ENCODE results near the gene UBE2D2. TPM values are rescaled to one million over a fixed set of nuclear protein-coding genes. Genes with fewer than 3 reads are reported as not detected.

The UBE2D2 gene
- total RNA-seq, 2 experiments from 2014 or later = 145 to 239 TPM

DNA sequence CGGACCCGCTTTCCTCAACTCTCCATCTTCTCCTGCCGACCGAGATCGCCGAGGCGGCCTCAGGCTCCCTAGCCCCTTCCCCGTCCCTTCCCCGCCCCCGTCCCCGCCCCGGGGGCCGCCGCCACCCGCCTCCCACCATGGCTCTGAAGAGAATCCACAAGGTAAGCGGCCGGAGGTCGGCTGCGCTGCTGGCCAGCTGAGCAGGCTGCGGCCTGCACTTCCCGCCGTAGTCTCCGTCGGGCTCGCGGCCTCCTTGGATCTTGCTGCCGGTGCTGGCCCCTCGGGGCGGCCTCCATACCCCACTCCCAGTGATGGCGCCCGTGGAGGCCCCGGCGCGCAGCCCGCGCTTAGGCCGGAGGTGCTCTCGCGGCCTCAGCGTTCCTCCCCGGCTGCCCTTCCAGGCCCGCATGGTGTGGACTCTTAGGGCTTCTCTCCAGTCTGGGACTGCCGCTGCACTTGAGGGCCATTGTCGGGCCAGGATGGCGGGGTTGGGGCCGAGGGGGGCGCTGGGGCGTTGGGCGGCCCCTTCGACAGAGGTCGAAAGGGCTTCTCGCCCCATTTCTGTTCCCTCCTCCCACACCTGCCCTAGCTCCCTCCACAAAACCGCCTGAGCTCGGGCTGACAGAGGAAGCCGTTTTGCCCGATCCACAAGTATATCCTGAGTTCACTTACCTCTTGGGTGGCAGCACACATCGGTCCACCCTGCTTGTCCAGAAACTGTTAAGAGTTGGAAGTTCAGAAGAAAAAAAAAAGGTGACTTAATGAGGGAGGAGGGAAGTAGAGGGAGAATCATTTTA, 714 bp downstream of the UBE2D2 start:
- no peak for TF ChIP-seq EZH2phosphoT487 (IDR thresholded peaks at IDR 0.05; ENCODE audit: borderline replicate concordance, low read depth, low read length)
- TF ChIP-seq, protein P1, sequence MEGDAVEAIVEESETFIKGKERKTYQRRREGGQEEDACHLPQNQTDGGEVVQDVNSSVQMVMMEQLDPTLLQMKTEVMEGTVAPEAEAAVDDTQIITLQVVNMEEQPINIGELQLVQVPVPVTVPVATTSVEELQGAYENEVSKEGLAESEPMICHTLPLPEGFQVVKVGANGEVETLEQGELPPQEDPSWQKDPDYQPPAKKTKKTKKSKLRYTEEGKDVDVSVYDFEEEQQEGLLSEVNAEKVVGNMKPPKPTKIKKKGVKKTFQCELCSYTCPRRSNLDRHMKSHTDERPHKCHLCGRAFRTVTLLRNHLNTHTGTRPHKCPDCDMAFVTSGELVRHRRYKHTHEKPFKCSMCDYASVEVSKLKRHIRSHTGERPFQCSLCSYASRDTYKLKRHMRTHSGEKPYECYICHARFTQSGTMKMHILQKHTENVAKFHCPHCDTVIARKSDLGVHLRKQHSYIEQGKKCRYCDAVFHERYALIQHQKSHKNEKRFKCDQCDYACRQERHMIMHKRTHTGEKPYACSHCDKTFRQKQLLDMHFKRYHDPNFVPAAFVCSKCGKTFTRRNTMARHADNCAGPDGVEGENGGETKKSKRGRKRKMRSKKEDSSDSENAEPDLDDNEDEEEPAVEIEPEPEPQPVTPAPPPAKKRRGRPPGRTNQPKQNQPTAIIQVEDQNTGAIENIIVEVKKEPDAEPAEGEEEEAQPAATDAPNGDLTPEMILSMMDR (conservative IDR thresholded peaks at IDR 0.05; ENCODE audit: low read length) = peak; percentile 35; the same call in 1 of the 2 replicates
- peak overlapping the region; percentile 82 for H3K4me3 ChIP-seq (ENCODE audit: low read depth, low read length, poor library complexity, severe bottlenecking)
- H3K9me3 ChIP-seq (ENCODE audit: low read length) = no peaks in the 10 kb centered on the region
- peak; percentile 71 for DNase-seq (ENCODE audit: low spot score)
- intact Hi-C loops (cut with micrococcal nuclease; ENCODE audit: unreplicated experiment) = loop anchor here (1.0 to 10.0 kb wide), 5 partner anchors 13 to 553 kb away; partner anchors contain the start of genes MATR3 and PURA
- no peaks in the 10 kb centered on the region for H3K9me2 ChIP-seq (ENCODE audit: insufficient read depth, low read length)
- peaks cover 42% of the 10 kb centered on the region for H3K4me1 ChIP-seq (ENCODE audit: insufficient read depth, low read length, poor library complexity, severe bottlenecking)
- peak overlapping the region; percentile 91 for H3K4me2 ChIP-seq (ENCODE audit: low read length)
- ChIA-PET CTCF (ENCODE audit: unreplicated experiment) (interaction anchor here (0.5 to 1.3 kb wide), 3 partner anchors 8 to 171 kb away, joined by 3 to 4 read pairs (median 3); no protein-coding TSS in a partner anchor), POLR2A (interaction anchor here (0.6 to 2.0 kb wide), 17 partner anchors 9 to 985 kb away, joined by 3 to 13 read pairs (median 4); no protein-coding TSS in a partner anchor)
- no TSS peak for BruUV-seq (replicated peaks)
- no peak overlapping the region for H2AFZ ChIP-seq (ENCODE audit: low read length)
- peak overlapping the region; percentile 92 for H3K27ac ChIP-seq (ENCODE audit: low read depth, low read length, poor library complexity, severe bottlenecking)
- H3K36me3 ChIP-seq (ENCODE audit: insufficient read depth, low read length) = peaks cover 35% of the 10 kb centered on the region
- peaks cover 19% of the 10 kb centered on the region; the same call in 1 of the 2 replicates for H4K20me1 ChIP-seq (ENCODE audit: insufficient read depth, low read length)
- peaks cover 57% of the 10 kb centered on the region for H3K79me2 ChIP-seq (ENCODE audit: insufficient read depth, low read depth, low read length)

GRCh38 chr5:139562847-139563246, 1.7 kb downstream of the UBE2D2 start:
- Histone ChIP-seq H3K79me2 (ENCODE audit: insufficient read depth, low read depth, low read length) (peaks cover 67% of the 10 kb centered on the region), H3K4me2 (ENCODE audit: low read length) (peak overlapping the region; percentile 91), H3K9me3 (ENCODE audit: low read length) (no peaks in the 10 kb centered on the region), H3K9me2 (ENCODE audit: insufficient read depth, low read length) (no peaks in the 10 kb centered on the region), H4K20me1 (ENCODE audit: insufficient read depth, low read length) (peaks cover 19% of the 10 kb centered on the region; the same call in 1 of the 2 replicates), H3K36me3 (ENCODE audit: insufficient read depth, low read length) (peaks cover 45% of the 10 kb centered on the region), H3K4me3 (ENCODE audit: low read depth, low read length, poor library complexity, severe bottlenecking) (peak overlapping the region; percentile 82), H3K27ac (ENCODE audit: low read depth, low read length, poor library complexity, severe bottlenecking) (peak overlapping the region; percentile 92), H3K4me1 (ENCODE audit: insufficient read depth, low read length, poor library complexity, severe bottlenecking) (peaks cover 52% of the 10 kb centered on the region), H2AFZ (ENCODE audit: low read length) (no peak overlapping the region)
- no peak for TF ChIP-seq EZH2phosphoT487 (IDR thresholded peaks at IDR 0.05; ENCODE audit: borderline replicate concordance, low read depth, low read length)
- TF ChIP-seq, protein P1 (conservative IDR thresholded peaks at IDR 0.05; ENCODE audit: low read length) = no peak
- intact Hi-C loops (cut with micrococcal nuclease; ENCODE audit: unreplicated experiment) = loop anchor here (10.0 kb wide), 2 partner anchors 268 to 552 kb away; partner anchors contain the start of genes MATR3 and PURA
- POLR2A ChIA-PET = interaction anchor here (0.5 to 2.0 kb wide), 18 partner anchors 9 to 1848 kb away, joined by 3 to 13 read pairs (median 4); partner anchors contain the start of genes CXXC5 and DNAJC18
- no TSS peak for BruUV-seq (replicated peaks)
- DNase-seq (ENCODE audit: low spot score) = no peak
- CTCF ChIA-PET (ENCODE audit: unreplicated experiment) = interaction anchor here (0.5 to 1.5 kb wide), 3 partner anchors 45 to 109 kb away, joined by 3 to 5 read pairs (median 3); no protein-coding TSS in a partner anchor
